COLO668 (cell line): ENCODE data around the gene TSC22D3.
A peak's percentile ranks its signal among the peaks of the same experiment; 100 is the strongest.
"Not testable (repeated sequence)": the region's sequence is repeated elsewhere in the genome, so short reads cannot be mapped to it uniquely, and the experiment has no call there.

Experiments used
- DNase-seq: peaks from one replicate; lab custom pipeline; 2025; ENCODE audit not compliant: unreplicated experiment; lab: John Stamatoyannopoulos, UW

Gene TSC22D3

GRCh38 chrX:107683124-107683895 is 92.3 kb downstream of the TSC22D3 start:
- no peak for DNase-seq

- DNase-seq, result no peak
Measured at GRCh38 chrX:107682256-107682655, 93.3 kb downstream of the TSC22D3 start.

GRCh38 chrX:107678957-107679740 is 96.4 kb downstream of the TSC22D3 start:
- peak; percentile 7 for DNase-seq

- DNase-seq, result no peak
Measured at GRCh38 chrX:107677909-107678308, 97.7 kb downstream of the TSC22D3 start.

DNA sequence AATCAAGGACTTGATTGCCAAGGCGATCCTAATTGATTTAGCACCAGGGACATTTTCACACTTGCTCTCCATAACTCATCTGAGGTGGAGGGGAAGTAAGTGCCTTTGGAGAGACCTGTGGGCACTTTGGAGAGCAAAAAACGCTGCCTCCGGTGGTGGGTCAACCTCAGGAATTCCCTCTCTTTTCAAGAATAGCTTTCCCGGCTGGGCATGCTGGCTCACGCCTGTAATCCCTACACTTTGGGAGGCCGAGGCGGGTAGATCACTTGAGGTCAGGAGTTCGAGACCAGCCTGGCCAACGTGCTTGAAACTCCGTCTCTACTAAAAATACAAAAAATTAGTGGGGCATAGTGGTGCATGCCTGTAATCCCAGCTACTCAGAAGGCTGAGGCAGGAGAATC is 98.1 kb downstream of the TSC22D3 start:
- peak; percentile 19 for DNase-seq

DNA sequence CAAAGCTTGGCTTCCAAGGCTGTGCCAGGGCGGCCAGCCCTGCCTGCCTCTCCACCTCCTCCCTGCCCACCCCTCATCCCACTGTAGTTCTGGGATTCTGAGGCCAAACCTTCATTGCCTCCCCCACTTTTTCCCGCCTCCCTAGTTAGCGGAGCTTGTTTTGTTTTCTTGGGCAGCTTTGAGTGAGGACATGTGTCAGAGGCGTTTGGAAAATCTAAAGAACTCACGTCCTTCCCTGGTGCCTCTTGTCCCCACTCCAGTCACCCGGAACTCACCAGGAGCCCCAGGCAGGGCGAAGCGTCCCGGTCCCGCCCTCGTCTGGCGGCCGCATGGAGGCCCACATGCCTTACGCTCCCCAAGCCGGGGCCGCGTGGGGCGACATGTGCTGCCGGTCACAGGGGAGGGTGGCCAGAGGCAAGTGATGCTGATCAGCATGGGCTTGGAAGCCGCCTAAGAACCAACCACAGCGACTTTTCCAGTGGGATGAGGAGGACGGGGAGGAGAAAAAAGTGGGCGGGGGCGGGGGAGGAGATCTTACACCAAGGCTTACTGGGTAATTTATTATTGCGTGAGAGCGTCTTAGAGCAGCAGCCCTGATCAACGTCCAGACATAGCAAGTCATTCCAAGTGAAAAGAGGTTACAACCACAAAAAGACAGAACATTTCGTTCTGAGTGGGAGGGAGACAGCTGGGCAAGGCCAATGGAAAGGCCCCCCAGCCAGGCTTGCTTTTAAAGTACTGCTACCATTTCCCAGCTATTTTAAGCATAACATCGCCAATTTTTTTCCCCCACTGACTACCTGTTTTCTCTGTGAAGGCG is 98.8 kb downstream of the TSC22D3 start:
- peak; percentile 52 for DNase-seq

GRCh38 chrX:107675823-107676555 is 99.6 kb downstream of the TSC22D3 start:
- DNase-seq, result peak; percentile 7

DNA sequence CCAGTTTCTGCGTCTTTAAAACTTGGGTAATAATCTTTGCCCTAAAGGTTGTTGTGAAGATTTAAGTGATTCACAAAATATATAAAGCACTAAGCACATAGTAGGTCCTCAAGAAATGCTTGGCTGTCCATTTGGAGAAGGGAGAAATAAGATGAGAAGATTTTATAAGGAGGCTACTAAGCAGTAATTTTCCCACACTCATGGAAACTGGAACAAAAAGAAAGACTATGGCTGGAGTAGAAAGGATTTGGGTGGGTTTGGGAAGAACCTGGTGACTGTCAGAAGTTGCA is 100.3 kb downstream of the TSC22D3 start:
- no peak for DNase-seq

DNA sequence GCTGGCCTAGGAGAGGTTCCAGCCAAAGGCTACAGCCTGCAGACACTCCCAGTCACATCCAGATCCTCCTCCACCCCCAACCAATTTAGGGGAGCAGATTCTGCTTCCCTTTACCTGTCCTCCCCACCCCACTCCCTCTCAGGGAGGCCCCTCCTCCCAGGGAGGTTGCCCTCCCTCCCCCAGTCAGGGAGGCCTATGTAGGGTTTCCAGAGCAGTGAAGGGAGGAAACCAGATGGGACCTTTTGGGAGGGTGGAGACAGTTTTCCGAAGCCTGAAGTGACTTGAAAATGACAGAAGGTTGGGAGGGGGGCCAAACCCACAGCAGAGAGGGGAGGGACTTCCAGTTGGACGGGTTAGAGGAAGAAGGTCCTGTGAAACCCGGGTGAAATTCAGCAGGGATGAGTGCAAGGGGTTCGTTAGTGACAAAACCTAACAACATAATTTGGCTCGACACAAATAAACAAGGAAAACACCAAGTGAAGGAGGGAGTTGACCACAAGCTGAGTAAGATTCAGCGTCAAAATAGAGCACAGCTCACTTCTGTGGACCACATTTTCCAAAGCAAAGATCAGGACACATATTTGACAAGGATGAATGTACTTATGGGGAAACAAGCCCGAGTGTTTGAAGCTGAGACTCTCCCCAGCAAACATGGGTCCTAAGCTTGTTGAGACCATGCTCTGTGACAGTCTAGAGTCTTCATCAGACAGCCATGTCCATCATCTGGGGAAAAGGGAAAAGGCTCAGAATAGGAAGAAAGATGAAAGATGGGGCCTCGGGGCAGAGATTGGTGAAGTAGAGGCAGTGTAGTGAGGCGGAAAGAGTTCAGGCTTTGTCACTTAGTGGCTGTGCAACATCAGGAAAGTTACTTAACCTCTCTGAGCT is 100.9 kb downstream of the TSC22D3 start:
- no peak for DNase-seq

GRCh38 chrX:107673933-107674479 is 101.6 kb downstream of the TSC22D3 start:
- peak; percentile 6 for DNase-seq

DNA sequence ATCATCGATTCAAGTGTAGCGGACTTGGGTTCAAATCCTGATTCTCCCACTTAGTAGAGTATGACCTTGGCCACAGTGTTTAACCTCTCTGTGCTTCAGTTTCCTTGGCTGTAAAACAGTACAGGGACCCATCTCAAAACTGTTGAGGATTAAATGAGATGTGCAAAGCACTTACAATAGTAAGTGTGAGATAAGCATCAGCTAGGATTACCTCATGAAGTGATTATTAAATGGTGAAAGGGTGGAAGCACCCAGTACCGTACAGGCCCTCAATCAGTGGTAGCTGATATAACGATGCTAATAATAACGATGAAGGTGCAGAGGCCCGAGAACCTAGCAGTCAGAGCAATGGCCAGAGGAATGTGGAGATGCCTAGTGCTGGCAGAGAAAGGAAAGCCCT is 102.2 kb downstream of the TSC22D3 start:
- no peak for DNase-seq

DNA sequence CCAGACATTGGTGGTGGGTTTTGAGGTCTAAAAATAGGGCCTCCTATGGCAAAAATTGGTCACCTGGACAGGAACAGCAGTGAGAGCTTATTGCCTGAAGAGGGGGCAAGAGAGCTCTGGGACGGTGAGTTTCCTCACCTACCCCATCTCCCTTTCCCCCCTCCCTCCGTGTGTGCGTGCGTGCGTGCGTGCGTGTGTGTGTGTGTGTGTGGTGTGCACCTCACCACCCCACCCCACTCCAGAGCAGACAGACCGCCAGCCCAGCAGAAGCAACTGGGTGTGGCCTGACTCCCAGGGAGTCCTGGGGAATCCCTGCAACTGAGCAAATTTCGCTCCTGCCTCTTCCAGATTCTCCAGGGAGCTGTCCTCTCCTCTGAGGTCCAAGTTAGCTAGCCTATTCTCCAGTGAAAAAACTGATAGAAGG is 102.6 kb downstream of the TSC22D3 start:
- peak; percentile 58 for DNase-seq

DNA sequence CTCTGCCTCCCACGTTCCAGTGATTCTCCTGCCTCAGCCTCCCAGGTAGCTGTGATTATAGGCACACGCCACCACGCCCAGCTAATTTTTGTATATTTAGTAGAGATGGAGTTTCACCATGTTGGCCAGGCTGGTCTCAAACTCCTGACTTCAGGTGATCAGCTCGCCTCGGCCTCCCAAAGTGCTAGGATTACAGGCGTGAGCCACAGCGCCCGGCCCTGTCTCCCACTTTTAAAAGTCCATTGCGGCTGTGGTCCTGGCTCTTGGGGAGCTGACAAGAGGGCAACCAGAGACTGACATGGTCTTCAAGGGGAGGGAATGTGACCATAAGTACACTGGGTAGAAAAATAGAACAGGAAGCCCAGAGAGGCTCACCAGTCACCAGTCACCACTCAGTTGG is 104.3 kb downstream of the TSC22D3 start:
- DNase-seq, result not testable (repeated sequence)

- DNase-seq, result no peak
Measured at GRCh38 chrX:107669885-107670628, 105.5 kb downstream of the TSC22D3 start.

DNA sequence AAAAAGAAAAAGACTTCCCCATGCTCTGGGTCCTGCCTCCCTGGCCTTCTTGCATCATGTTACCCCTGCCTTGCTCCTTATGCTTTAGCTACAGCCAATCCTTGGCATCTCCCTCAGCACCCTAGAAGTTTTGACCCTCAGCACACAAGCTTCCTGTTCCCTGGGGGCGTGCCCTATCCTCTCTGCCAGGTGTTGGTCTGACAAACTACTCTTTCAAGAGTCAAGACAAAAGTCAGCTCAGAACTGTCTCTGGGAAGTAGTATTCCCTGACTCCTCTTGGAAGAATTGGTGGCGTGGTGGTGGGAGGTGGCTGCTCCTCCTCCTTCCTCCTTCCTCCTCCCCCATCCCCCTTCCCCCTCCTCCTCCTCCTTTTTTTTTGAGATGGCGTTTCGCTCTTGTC is 106.3 kb downstream of the TSC22D3 start:
- no peak for DNase-seq

DNA sequence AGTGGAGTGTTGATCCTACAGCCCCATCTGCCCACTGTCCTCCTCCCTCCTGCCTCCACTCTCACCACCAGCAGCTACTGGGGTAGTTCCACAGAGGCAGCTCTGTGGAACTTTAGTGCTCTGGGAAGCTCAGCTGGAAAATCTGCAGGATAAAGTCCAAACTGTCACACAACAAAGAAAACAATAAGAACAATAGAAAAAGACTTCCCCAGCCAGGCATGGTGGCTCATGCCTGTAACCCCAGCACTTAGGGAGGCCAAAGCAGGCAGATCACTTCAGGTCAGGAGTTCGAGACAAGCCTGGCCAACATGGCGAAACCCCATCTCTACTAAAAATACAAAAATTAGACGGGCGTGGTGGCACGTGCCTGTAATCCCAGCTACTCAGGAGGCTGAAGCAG is 106.9 kb downstream of the TSC22D3 start:
- not testable (repeated sequence) for DNase-seq

GRCh38 chrX:107667426-107667825 is 108.2 kb downstream of the TSC22D3 start:
- no peak for DNase-seq

DNA sequence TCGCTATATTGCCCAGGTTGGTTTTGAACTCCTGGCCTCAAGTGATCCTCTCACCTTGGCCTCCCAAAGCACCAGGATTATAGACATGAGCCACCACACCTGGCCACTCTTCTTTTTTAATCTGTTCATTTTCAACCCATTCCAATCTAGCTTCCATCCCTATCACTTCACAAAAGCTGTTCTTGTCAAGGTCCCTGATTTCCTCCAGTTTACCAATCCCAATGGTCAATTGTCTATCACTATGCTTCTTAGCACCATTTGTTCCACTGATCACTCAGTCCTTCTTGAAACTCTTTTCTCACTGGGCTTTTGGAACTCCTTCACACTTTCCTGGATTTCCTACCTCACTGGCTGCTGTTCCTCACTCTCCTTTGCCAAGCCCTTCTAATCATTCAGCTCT is 108.7 kb downstream of the TSC22D3 start:
- DNase-seq, result no peak
